Fibroblast of pulmonary artery (primary cell): ENCODE data around the gene RBMS3.

Experiments
- DNase-seq: peaks from one replicate; pipeline ENCODE4 v3.0.0-alpha.2; 2010; ENCODE audit warnings: low read depth
- H3K4me3 ChIP-seq: replicated peaks from 2 replicates; pipeline ENCODE4 v1.5.1; 2011; ENCODE audit warnings: low read depth, mild to moderate bottlenecking, control low read depth, low read length, moderate library complexity
- CTCF ChIP-seq: IDR thresholded peaks from 2 replicates; pipeline ENCODE4 v1.5.1; 2011; ENCODE audit warnings: mild to moderate bottlenecking, control low read depth, low read length, inconsistent platforms; ENCODE audit errors: missing control alignments

The RBMS3 gene

GRCh38 chr3:29527246-29527645 is 246.4 kb downstream of the RBMS3 start:
- peak; percentile 31 for DNase-seq
- no peak overlapping the region for H3K4me3 ChIP-seq
- TF ChIP-seq CTCF = no peak

GRCh38 chr3:29531644-29532043 is 250.8 kb downstream of the RBMS3 start:
- H3K4me3 ChIP-seq = no peak overlapping the region
- TF ChIP-seq CTCF = no peak
- DNase-seq = no peak

GRCh38 chr3:29532473-29532872 is 251.6 kb downstream of the RBMS3 start:
- TF ChIP-seq CTCF = no peak
- no peak for DNase-seq
- no peak overlapping the region for H3K4me3 ChIP-seq

- no peak for TF ChIP-seq CTCF
- no peak for DNase-seq
- H3K4me3 ChIP-seq = no peak overlapping the region
Observed at GRCh38 chr3:29534006-29534405, 253.1 kb downstream of the RBMS3 start.

- H3K4me3 ChIP-seq = no peak overlapping the region
- DNase-seq = peak; percentile 84
- no peak for TF ChIP-seq CTCF
Observed at GRCh38 chr3:29536016-29536758, 255.3 kb downstream of the RBMS3 start.

- H3K4me3 ChIP-seq = no peak overlapping the region
- TF ChIP-seq CTCF = no peak
- peak; percentile 83 for DNase-seq
Observed at GRCh38 chr3:29537889-29538609, 257.2 kb downstream of the RBMS3 start.
